ENCODE results near the gene CLEC11A.

CLEC11A gene

GRCh38 chr19:50711196-50711595, 12.0 kb upstream of the CLEC11A start:
- DNase-seq (no peak), ATAC-seq (replicated peaks) (no peak)
- H3K27ac Mint-ChIP-seq: no peak overlapping the region
- no peaks in the 10 kb centered on the region for H3K36me3 Mint-ChIP-seq (ENCODE audit: insufficient read depth)
- peaks cover 4 to 5% of the 10 kb centered on the region in 2 donors for H3K4me1 Mint-ChIP-seq (ENCODE audit: low read depth in 2 of 2)
- H3K9me3 Mint-ChIP-seq: no peaks in the 10 kb centered on the region
- H3K27me3 Mint-ChIP-seq: peaks cover 65 to 85% of the 10 kb centered on the region in 2 donors
- no peak overlapping the region for H3K4me3 Mint-ChIP-seq

- H3K4me1 Mint-ChIP-seq (ENCODE audit: low read depth in 2 of 2): peaks cover 4 to 5% of the 10 kb centered on the region in 2 donors
- H3K4me3 Mint-ChIP-seq: no peak overlapping the region
- H3K9me3 Mint-ChIP-seq: no peaks in the 10 kb centered on the region
- H3K36me3 Mint-ChIP-seq (ENCODE audit: insufficient read depth): no peaks in the 10 kb centered on the region
- ATAC-seq (replicated peaks): no peak
- DNase-seq: no peak
- H3K27me3 Mint-ChIP-seq: peaks cover 69 to 85% of the 10 kb centered on the region in 2 donors
- H3K27ac Mint-ChIP-seq: no peak overlapping the region
Measured at GRCh38 chr19:50711805-50712204, 11.4 kb upstream of the CLEC11A start.

- no peaks in the 10 kb centered on the region for H3K9me3 Mint-ChIP-seq
- DNase-seq (no peak), ATAC-seq (replicated peaks) (no peak)
- no peak overlapping the region for H3K4me3 Mint-ChIP-seq
- H3K27me3 Mint-ChIP-seq: peaks cover 68 to 85% of the 10 kb centered on the region in 2 donors
- H3K36me3 Mint-ChIP-seq (ENCODE audit: insufficient read depth): peaks cover 3% of the 10 kb centered on the region
- H3K4me1 Mint-ChIP-seq (ENCODE audit: low read depth in 2 of 2): peaks cover 4 to 7% of the 10 kb centered on the region in 2 donors
- no peak overlapping the region for H3K27ac Mint-ChIP-seq
Measured at GRCh38 chr19:50712833-50713232, 10.3 kb upstream of the CLEC11A start.

- Mint-ChIP-seq H3K27me3 (peaks cover 70 to 88% of the 10 kb centered on the region in 2 donors), H3K27ac (no peak overlapping the region), H3K4me1 (ENCODE audit: low read depth in 2 of 2) (peaks cover 4 to 7% of the 10 kb centered on the region in 2 donors), H3K4me3 (no peak overlapping the region), H3K36me3 (ENCODE audit: insufficient read depth) (peaks cover 3% of the 10 kb centered on the region), H3K9me3 (no peaks in the 10 kb centered on the region)
- DNase-seq (no peak), ATAC-seq (replicated peaks) (no peak)
Measured at GRCh38 chr19:50713556-50714236, 9.5 kb upstream of the CLEC11A start.

- ATAC-seq (replicated peaks) (no peak), DNase-seq (no peak)
- Mint-ChIP-seq H3K27me3 (peaks cover 76 to 87% of the 10 kb centered on the region in 2 donors), H3K4me1 (ENCODE audit: low read depth in 2 of 2) (peaks cover 11 to 17% of the 10 kb centered on the region in 2 donors), H3K4me3 (peak overlapping the region in 1 of 2 donors; percentile 10), H3K27ac (no peak overlapping the region), H3K9me3 (no peaks in the 10 kb centered on the region), H3K36me3 (ENCODE audit: insufficient read depth) (peaks cover 3% of the 10 kb centered on the region)
Measured at GRCh38 chr19:50716178-50717025, 6.8 kb upstream of the CLEC11A start.

- DNase-seq: no peak
- ATAC-seq (replicated peaks): no peak
- Mint-ChIP-seq H3K27ac (no peak overlapping the region), H3K4me3 (peak overlapping the region in 1 of 2 donors; percentile 32), H3K9me3 (no peaks in the 10 kb centered on the region), H3K4me1 (ENCODE audit: low read depth in 2 of 2) (peaks cover 11 to 17% of the 10 kb centered on the region in 2 donors), H3K27me3 (peaks cover 76 to 87% of the 10 kb centered on the region in 2 donors), H3K36me3 (ENCODE audit: insufficient read depth) (peaks cover 3% of the 10 kb centered on the region)
Measured at GRCh38 chr19:50717026-50717723, 6.0 kb upstream of the CLEC11A start.

GRCh38 chr19:50717891-50718254, 5.3 kb upstream of the CLEC11A start:
- H3K4me3 Mint-ChIP-seq: peak overlapping the region in 1 of 2 donors; percentile 32
- H3K27ac Mint-ChIP-seq: no peak overlapping the region
- H3K4me1 Mint-ChIP-seq (ENCODE audit: low read depth in 2 of 2): peaks cover 9 to 15% of the 10 kb centered on the region in 2 donors
- peaks cover 76 to 87% of the 10 kb centered on the region in 2 donors for H3K27me3 Mint-ChIP-seq
- DNase-seq: no peak
- no peak for ATAC-seq (replicated peaks)
- peaks cover 3% of the 10 kb centered on the region for H3K36me3 Mint-ChIP-seq (ENCODE audit: insufficient read depth)
- H3K9me3 Mint-ChIP-seq: no peaks in the 10 kb centered on the region

- H3K9me3 Mint-ChIP-seq: no peaks in the 10 kb centered on the region
- H3K36me3 Mint-ChIP-seq (ENCODE audit: insufficient read depth): peaks cover 3% of the 10 kb centered on the region
- no peak for DNase-seq
- H3K4me3 Mint-ChIP-seq: no peak overlapping the region
- peaks cover 7 to 11% of the 10 kb centered on the region in 2 donors for H3K4me1 Mint-ChIP-seq (ENCODE audit: low read depth in 2 of 2)
- peaks cover 76 to 87% of the 10 kb centered on the region in 2 donors for H3K27me3 Mint-ChIP-seq
- no peak overlapping the region for H3K27ac Mint-ChIP-seq
- no peak for ATAC-seq (replicated peaks)
Measured at GRCh38 chr19:50718255-50719118, 4.7 kb upstream of the CLEC11A start.

- peaks cover 3% of the 10 kb centered on the region for H3K36me3 Mint-ChIP-seq (ENCODE audit: insufficient read depth)
- ATAC-seq (replicated peaks) (no peak), DNase-seq (no peak)
- H3K9me3 Mint-ChIP-seq: peaks cover 0 to 3% of the 10 kb centered on the region in 2 donors
- H3K27me3 Mint-ChIP-seq: peaks cover 76 to 87% of the 10 kb centered on the region in 2 donors
- H3K4me3 Mint-ChIP-seq: no peak overlapping the region
- H3K27ac Mint-ChIP-seq: no peak overlapping the region
- H3K4me1 Mint-ChIP-seq (ENCODE audit: low read depth in 2 of 2): peaks cover 7 to 14% of the 10 kb centered on the region in 2 donors
Measured at GRCh38 chr19:50719119-50719435, 4.1 kb upstream of the CLEC11A start.

- H3K36me3 Mint-ChIP-seq (ENCODE audit: insufficient read depth): peaks cover 3% of the 10 kb centered on the region
- DNase-seq (no peak), ATAC-seq (replicated peaks) (no peak)
- H3K4me3 Mint-ChIP-seq: peak within 1 kb of the TSS; percentile 55 to 56
- peaks cover 78 to 87% of the 10 kb centered on the region in 2 donors for H3K27me3 Mint-ChIP-seq
- peak within 1 kb of the TSS in 1 of 2 donors; percentile 24 for H3K27ac Mint-ChIP-seq
- H3K4me1 Mint-ChIP-seq (ENCODE audit: low read depth in 2 of 2): peaks cover 7 to 14% of the 10 kb centered on the region in 2 donors
- H3K9me3 Mint-ChIP-seq: peaks cover 0 to 3% of the 10 kb centered on the region in 2 donors
Measured at GRCh38 chr19:50719566-50719965, 3.6 kb upstream of the CLEC11A start, which contains the start of gene SHANK1. Gene SHANK1, minus strand, starts transcription at chr19:50719802. Its CDS starts 2,883 bp downstream, at chr19:50716919.

- ATAC-seq (replicated peaks) (no peak), DNase-seq (no peak)
- peaks cover 7 to 14% of the 10 kb centered on the region in 2 donors for H3K4me1 Mint-ChIP-seq (ENCODE audit: low read depth in 2 of 2)
- peak overlapping the region in 1 of 2 donors; percentile 24 for H3K27ac Mint-ChIP-seq
- peaks cover 3% of the 10 kb centered on the region for H3K36me3 Mint-ChIP-seq (ENCODE audit: insufficient read depth)
- peak overlapping the region; percentile 55 to 56 for H3K4me3 Mint-ChIP-seq
- H3K9me3 Mint-ChIP-seq: peaks cover 0 to 3% of the 10 kb centered on the region in 2 donors
- peaks cover 73 to 87% of the 10 kb centered on the region in 2 donors for H3K27me3 Mint-ChIP-seq
Measured at GRCh38 chr19:50720181-50720920, 2.8 kb upstream of the CLEC11A start.

- no peak for ATAC-seq (replicated peaks)
- Mint-ChIP-seq H3K4me3 (peak overlapping the region; percentile 55 to 56), H3K27ac (no peak overlapping the region), H3K36me3 (ENCODE audit: insufficient read depth) (peaks cover 3% of the 10 kb centered on the region), H3K9me3 (peaks cover 0 to 3% of the 10 kb centered on the region in 2 donors), H3K27me3 (peaks cover 68 to 87% of the 10 kb centered on the region in 2 donors), H3K4me1 (ENCODE audit: low read depth in 2 of 2) (peaks cover 7 to 17% of the 10 kb centered on the region in 2 donors)
- no peak for DNase-seq
Measured at GRCh38 chr19:50720921-50721381, 2.2 kb upstream of the CLEC11A start.

All from effector memory CD8-positive, alpha-beta T cell (primary cell).